ENCODE data around the gene EHMT2.
"Not testable (repeated sequence)": the region's sequence is repeated elsewhere in the genome, so short reads cannot be mapped to it uniquely, and the experiment has no call there.

Gene EHMT2

DNA sequence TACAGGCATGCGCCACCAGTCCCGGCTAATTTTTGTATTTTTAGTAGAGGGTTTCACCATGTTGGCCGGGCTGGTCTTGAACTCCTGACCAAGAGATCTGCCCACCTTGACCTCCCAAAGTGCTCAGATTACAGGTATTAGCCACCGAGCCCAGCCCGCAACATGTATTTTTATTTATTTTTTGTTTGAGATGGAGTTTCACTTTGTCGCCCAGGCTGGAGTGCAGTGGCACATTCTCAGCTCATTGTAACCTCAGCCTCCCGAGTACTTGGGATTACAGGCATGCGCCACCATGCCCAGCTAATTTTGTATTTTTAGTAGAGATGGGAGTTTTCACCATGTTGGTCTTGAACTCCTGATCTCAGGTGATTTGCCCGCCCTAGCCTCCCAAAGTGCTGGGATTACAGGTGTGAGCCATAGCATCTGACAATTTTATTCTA, 59.4 kb downstream of the EHMT2 start:
- DNase-seq (ENCODE audit: low spot score): not testable (repeated sequence)

DNA sequence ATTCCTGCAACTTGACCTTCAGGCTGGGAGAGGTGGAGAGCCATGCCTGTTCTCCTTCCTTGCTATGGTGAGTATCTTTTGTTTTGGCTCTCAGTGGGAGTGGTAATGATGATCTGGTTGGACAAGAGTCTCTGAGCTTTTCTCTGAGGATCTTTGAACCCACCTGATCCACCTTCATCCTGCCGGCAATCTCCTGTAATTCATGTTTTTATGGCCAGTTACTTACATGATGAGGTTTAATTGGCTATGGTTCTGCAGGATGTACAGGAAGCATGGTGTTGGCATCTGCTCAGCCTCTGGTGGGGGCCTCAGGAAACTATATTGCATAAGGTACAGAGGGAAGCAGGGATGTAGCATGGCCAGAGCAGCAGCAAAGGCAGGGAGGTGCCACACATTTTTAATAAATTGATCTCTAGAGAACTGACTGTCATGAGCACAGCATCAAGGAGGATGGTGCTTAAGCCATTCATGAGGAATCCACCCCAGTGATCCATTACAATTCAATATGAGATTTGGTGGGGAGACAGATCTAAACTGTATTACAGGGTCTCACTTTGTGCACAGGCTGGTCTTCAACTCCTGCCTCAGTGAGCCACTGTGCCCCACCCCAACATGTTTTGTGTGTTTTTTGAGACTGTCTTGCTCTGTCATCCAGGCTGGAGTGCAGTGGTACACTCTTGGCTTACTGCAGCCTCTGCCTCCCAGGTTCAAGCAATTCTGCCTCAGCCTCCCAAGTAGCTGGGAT, 60.0 kb downstream of the EHMT2 start:
- no peak for DNase-seq (ENCODE audit: low spot score)

DNA sequence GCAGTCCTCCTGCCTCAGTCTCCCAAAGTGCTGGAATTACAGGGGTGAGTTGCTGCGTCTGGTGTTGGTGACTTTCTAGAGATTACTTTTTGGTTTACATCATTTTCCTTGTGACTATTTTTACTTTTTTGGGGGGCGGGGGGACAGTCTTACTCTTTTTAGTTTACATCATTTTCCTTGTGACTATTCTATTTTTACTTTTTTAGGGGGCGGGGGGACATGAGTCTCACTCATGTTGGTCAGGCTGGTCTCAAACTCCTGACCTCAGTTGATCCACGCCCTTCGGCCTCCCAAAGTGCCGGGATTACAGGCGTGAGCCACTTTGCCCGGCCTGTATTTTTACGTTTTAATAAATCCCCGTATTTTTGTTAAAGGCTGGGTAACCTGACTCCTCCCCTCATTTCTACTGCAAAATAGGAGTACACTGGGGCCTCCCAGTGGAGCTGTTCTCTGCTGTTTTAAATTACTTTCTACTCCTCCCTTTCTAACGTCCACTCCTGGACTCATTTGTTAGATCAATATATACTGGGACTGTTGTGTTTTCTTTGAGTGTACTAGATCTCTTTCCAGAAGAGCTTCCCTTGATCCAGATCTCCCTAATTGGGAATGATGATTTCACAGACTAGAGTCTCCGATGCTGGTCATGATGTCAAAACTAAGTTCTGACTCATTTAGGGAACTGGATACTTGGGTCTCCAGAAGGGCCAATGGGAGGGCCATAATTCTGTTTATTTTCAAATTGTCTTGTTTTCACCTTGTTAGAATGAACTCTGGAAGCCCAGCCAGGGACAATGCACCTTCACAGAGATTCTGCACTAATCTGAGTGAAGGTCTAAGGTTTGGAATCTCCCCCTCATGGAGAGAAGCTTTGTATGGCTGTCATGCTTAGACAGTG, 60.8 kb downstream of the EHMT2 start:
- no peak for DNase-seq (ENCODE audit: low spot score)

DNA sequence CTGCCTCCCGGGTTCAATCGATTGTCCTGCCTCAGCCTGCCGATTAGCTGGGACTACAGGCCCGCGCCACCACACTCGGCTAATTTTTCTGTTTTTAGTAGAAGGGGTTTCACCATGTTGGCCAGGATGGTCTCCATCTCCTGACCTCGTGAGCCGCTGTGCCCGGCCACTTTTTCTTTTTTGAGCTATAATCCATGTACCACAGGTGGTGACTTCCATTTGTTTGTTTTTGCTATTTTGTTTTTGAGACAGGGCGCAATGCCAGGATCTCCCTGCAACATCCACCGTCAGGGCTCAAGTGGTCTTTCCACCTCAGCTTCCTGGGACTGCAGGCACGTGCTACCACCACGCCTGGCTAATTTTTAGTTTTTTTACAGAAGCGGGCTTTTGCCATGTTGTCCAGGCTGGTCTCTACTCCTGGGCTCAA, 61.4 kb downstream of the EHMT2 start:
- no peak for DNase-seq (ENCODE audit: low spot score)

DNA sequence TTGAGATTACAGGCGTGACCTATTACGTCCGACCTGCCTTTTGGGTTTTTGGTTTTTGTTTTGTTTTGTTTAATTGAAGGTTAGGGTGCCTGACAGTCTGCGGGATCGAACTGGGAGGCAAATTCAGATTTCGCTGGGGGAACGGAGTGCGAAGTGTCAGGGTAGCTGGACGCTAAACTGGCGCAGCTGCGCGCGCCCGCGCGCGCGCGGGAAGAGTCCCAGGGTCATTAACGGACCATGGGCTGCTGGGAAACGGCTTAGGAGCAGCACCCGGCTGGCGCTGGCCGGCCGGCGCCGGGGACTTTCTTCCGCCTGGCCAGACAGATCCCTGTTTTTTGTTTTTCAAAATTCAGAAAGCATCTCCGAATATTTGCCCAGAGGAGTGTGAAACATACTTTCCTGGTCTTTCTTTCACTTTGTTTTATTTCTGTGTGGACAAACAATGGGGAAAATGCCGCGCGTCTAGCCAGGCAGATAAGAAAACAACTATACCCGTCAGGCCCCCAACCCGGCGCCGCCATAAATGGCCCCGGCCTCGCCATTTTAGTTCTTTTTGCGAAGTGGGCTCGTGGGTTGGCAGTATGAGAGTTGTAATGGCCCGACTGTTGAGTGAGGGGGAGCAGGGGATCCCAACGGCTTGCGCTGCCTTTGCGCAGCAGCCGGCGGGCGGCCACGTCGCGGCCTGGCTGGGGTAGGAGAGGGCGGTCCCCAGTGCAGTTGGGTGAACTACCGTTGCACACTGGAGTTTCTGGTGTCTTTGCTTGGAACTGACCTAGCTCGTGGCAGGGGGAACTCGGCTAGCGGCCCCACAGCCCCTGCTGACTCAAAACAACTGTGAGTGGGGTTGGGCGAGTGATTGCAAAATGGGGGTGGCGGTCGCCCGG, 62.9 kb downstream of the EHMT2 start:
- peak; percentile 89 for DNase-seq (ENCODE audit: low spot score)

DNA sequence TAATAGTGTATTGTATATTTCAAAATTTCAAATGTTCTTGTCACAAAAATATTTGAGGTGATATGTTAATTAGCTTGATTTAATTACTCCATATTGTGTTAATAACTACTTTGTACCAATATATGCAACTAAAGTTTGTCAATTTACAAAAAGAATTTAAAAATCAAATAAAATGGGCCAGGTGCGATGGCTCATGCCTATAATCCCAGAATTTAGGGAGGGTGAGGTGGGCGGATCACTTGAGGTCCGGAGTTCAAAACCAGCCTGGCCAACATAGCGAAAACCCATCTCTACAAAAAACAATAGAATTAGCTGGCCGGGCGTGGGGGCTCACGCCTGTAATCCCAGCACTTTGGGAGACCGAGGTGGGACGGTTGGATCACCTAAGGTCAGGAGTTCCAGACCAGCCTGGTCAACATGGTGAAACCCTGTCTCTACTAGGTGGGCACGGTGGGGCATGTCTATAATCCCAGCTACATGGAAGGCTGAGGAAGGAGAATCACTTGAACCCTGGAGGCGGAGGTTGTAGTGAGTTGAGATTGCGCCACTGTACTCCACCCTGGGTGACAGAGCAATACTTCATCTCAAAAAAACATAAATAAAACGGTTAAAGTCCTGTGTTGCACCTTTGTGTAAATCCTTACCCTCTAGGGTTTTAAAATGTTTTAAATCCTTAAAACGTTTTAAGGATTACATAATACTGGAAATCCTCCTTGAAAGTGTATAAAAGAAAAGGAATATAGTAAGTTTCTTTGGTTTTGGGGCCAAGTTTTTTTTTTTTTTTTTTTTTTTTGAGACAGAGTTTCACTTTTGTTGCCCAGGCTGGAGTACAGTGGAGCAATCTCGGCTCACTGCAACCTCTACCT, 65.9 kb downstream of the EHMT2 start:
- no peak for DNase-seq (ENCODE audit: low spot score)

DNA sequence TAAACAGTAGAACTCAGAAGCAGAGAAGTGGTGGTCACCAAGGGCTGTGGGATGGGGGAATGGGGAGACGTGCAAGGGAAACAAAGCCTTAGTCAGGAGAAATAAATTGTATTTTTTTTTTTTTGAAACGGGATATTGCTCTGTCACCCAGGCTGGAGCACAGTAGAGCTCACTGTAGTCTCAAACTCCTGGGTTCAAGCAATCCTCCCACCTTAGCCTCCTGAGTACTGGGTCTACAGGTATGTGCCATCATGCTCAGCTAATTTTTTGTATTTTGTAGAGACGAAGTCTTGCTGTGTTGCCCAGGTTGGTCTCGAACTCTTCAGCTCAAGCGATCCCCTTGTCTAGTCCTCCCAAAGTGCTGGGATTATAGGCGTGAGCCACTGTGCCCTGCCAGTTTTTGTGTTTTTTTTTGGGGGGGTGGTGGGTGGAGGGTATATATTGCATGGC, 66.6 kb downstream of the EHMT2 start:
- no peak for DNase-seq (ENCODE audit: low spot score)

Data from iPS-NIHi11 (cell line).